Activated CD8-positive, alpha-beta memory T cell treated with anti-CD3 and anti-CD28 coated beads, Interleukin-2, amount 50 U/mL, for 48 hours (primary cell): Measurements from ENCODE around the gene DRG2.

Experiments used
- DNase-seq: peaks from one replicate; pipeline ENCODE4 v3.0.0-alpha.2; 2020

DRG2 gene

GRCh38 chr17:18087610-18088491, at the start of gene DRG2:
TSS of gene DRG2 (plus strand) at chr17:18087948. CDS start at chr17:18088024, 76 bp downstream.
- DNase-seq: peak; percentile 98

DNA sequence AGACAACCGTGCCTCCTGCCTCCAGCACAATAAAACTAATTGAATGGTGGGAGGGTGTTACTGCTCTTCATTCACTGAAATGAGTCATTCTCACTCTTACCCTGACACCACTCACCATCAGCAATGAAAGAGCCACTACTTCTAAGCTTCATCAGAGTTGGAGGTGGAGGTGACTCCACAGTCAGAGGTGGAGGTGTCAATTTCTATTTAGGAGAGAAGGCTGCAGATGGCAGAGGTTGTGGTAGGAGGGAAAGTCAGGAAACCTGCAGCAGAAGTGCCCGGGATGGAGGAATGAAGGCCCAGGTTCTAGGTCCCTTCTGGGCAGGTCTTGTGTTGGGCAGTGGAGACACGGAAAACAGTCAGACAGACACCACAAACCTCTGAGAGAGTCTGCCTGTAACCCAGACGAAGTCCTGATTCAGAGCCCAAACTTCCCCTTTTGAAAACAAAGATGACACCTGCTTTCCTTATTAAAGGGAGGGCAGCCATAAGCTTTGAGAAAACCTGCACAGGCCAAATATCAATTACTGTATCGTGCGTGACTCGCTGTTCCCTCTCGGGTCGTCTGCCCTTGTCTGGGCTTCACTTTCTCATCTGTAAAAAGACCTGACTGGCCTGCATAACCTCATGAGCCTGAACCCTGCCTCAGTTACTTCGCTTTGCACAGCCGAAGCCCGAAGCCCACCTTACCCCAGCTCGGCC, 49.4 kb upstream of the DRG2 start:
- DNase-seq: peak; percentile 69

- peak; percentile 99 for DNase-seq
Measured at GRCh38 chr17:18038861-18039534, 48.8 kb upstream of the DRG2 start, which contains the start of the genes ATPAF2 and GID4. TSS of gene ATPAF2 (minus strand) at chr17:18039168. CDS start at chr17:18039013, 155 bp downstream. TSS of gene GID4 (plus strand) at chr17:18039408. CDS start at chr17:18039465, 57 bp downstream.

DNA sequence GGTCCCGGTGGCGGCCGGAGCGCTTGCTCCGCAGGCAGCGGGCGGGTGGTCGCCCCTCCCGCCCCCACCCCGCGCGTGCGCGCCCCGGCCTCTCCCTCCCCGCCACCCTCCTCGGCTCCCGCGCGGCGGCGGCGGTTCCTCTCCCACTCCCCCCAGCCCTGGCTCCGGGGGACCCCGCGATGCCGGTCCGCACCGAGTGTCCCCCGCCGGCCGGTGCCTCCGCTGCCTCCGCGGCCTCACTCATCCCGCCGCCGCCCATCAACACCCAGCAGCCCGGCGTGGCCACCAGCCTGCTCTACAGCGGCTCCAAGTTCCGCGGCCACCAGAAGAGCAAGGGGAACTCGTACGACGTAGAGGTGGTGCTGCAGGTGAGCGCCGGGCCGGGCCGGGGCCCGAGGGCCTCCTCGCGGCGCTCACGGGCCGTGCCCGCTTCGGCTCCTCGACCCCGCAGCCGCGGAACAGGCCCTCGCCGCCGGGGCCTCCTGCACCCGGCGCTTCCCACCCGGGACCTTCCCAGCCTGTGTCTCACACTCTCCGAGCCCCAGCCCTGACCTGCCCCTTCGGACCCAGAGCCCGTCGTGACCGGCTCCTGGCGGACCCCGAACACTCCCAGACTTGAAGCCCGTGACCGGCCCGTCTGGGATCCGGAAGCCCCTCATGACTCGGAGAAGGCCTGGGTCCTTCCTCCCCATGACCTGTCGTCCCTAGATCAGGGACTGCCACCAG, 48.0 kb upstream of the DRG2 start:
- DNase-seq: peak; percentile 75

DNA sequence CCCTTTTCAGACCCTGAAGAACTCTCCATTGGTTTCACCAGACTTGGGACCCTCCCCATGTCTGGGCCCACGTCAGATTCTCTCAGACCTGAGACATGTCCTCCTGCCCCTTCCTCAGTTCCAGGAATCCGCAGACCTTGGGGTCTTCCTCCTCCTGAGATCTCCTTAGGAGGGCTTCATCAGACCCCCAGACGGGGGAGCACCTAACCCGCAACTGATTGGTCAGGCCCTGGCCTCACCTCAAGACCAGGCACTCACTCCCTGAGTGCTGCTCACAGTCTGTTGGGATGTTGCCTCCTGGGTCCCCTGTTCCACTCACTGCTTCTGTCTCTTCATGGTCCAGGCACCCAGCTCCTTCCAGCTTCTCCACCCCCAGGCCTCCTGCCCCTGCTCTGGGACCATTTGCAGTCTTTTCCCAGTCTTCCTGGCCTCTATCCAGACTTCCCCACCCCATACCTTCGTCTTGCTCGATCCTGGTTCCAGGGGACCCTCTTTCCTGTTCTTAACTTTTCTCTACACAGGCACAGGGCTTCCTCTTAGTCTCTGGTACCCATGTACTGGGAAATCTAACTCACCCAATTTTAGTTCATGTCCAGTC, 47.4 kb upstream of the DRG2 start:
- no peak for DNase-seq

GRCh38 chr17:18041776-18042175, 46.0 kb upstream of the DRG2 start:
- no peak for DNase-seq

DNA sequence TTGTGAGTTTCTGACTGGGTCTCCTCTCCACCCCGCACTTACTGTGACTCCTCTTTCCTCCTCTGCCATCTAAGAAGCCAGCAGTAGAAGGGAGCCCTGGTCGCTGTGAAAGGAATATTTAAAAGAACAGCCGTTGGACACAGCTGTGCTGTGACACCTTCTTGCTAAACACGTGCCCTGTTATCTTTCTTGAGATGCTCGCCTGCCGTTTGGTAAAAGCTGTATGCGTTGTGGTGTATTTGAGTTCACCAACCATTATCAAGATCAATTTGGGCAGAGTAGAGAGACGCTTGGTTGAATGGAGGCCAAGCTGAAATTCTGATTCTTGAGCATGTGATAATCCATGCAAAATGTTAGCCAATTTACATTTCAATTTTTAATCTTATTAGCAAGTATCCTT, 44.8 kb upstream of the DRG2 start:
- DNase-seq: no peak

- no peak for DNase-seq
Measured at GRCh38 chr17:18043491-18043890, 44.3 kb upstream of the DRG2 start.

- no peak for DNase-seq
Measured at GRCh38 chr17:18044609-18045008, 43.1 kb upstream of the DRG2 start.

DNA sequence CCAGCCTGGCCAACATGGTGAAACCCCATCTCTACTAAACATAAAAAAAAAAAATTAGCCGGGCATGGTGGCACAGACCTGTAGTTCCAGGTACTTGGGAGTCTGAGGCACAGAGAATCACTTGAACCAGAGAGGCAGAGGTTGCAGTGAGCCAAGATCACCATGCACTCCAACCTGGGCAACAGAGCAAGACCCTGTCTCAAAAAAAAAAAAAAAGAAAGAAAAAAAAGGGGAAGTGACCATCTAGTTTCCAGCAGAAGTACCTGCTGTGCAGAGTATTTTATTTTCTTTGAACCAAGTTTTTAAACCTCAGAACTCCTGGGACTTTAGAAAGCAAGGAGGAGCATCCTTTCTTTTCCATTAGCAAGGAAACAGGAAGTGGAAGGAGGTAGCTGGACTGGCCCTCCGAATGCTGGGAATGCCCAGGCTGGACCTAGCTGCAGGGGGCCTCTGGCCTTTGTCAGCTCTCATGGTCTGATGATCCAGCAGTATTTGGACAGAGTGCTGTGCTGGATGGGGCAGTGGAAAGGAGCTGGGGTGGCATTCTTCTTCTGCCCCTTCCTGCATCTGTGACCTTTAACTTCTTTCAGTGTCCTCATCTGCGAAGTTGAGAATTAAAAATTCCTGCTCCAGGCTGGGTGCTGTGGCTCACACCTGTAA, 41.9 kb upstream of the DRG2 start:
- no peak for DNase-seq

DNA sequence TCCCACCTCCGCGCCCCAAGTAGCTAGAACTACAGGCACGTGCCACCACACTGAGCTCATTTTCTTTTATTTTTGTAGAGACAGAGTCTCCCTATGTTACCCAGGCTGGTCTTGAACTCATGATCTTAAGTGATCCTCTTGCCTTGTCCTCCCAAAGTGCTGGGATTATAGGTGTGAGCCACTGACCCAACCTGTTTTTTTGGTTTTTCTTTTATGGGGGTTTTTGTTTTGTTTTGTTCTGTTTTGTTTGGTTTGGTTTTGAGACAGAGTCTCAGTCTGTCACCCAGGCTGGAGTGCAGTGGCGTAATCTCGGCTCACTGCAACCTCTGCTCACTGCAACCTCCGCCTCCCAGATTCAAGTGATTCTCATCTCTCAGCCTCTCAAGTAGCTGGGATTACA, 32.2 kb upstream of the DRG2 start:
- DNase-seq: no peak

DNA sequence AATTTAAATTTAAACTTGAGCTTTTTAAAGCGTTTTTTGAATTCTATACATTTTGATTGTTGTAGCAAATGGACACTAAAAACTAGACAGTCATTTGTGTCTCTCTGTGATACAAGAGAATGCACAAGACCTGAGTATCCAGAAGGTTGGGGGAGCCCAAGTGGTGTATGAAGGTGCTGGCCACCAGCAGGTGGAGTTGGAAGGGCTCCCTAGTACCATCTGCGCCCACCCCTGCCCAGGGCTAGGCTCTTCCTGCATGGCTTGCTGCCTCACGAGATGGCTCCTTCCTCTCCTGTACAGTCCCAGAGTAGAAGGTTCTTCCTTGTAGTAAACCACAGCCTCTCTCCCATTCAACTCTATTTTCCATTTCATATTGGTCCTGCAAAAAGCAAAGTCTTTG, 31.5 kb upstream of the DRG2 start:
- DNase-seq: no peak

DNA sequence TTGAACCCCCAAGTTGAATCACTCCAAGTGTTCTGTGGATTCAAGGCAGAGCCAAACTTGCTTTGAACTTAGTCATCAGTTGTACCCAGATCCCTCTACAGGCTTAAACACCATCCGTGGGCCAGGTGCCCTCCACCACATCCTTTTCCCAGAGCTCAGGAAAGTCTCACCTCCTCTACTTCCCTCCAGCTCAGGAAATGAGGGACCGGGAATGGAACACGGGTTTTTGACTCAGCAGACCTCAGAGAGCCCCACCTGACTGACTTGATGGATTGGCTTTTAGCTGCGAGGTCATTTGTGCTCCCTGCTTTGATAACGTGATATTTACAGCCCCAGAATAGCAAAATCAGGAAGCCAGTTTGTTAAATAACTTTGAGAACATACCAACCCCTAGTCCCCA, 28.5 kb upstream of the DRG2 start:
- DNase-seq: no peak

DNA sequence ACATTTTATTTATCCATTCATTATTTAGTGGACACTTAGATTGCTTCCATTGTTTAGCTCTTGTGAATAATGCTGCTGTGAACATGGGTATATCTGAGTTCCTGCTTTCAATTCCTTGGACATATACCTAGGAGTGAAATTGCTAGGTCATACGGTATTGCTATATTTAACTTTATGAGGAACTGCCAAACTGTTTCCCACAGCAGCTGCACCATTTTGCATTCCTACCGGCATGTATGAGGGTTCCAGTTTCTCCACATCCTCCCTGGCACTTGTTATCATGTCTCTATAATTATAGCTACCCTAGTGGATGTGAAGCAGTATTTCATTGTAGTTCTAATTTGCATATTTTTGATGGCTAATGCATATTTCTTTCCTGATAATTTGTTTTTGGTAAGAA, 23.7 kb upstream of the DRG2 start:
- no peak for DNase-seq

DNA sequence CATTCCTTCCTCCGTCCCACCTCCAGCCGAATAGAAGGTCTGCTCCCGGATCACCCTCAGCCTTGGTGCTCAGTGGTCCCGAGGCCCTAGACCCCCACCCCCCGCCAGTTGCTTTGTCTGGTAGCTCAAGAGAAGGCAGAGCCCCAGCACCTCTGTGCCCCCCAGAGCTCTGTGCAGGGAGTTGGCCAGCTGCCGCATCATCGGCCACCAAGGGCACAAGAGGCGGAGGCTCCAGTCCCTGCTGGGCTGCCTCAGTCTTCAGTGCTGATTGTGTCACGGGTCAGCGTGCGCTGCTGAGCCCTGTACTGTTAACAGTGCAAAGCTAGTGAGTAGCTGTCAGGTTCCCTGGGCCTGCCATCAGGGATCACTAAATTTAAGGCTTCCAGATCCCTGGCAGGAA, 22.2 kb upstream of the DRG2 start:
- no peak for DNase-seq

DNA sequence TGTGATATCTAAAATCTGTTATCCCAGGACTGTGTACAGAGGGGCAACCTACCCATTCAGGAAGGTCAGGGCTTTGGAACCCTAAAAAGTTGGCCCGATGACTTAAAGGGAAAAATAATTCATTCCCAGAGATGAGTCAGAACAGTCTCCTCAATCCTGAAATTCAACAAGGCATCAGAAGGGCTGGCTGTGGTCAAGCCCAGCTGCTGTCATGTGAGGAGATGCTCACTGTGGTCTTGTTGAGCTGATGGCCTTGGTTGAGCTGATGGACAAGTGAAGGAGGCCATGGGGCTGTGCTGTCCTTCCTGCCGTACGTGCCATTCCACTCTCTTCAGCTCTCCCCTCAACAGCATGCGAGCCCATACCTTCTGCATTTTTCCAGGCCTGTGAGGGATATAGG, 20.9 kb upstream of the DRG2 start:
- no peak for DNase-seq

GRCh38 chr17:18069101-18069500, 18.6 kb upstream of the DRG2 start:
- DNase-seq: no peak

DNA sequence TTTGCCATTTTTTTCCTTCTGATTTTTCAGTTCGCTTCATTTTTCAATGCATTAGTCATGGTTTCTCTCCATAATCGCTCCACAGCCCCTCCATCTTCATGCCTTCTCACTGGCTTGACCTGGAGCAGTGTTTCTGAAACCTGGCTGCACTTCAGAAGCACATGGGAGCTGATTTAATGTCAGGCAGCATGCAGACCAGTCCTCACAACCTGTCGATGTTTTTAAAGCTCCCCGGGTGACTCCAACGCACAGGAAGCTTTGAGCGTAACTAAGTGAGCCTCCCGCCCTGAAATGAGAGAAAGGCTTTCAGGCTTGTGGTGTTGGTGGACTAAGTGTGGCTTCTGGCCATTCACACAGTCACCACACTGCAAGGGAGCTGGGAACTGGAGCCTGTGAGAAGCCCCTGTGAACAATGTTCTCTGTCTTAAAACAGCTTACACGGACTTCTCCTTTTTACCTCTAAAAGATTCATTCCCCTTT, 16.8 kb upstream of the DRG2 start:
- no peak for DNase-seq

DNA sequence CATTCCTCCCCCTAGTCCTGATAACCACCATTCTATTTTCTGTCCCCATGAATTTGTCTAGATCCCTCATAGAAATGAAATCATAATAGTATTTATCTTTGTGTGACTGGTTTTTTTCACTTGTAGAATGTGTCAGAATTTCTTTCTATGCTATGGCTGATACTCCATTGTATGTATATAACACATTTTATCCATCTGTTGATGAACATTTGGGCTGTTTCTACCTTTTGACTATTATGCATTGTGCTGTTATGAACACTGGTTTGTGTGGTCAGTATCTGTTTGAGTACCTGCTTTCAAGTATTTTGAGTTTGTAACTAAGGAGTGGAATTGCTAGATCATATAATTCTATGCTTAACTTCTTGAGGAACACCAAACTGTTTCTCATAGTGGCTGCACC, 16.0 kb upstream of the DRG2 start:
- no peak for DNase-seq

DNA sequence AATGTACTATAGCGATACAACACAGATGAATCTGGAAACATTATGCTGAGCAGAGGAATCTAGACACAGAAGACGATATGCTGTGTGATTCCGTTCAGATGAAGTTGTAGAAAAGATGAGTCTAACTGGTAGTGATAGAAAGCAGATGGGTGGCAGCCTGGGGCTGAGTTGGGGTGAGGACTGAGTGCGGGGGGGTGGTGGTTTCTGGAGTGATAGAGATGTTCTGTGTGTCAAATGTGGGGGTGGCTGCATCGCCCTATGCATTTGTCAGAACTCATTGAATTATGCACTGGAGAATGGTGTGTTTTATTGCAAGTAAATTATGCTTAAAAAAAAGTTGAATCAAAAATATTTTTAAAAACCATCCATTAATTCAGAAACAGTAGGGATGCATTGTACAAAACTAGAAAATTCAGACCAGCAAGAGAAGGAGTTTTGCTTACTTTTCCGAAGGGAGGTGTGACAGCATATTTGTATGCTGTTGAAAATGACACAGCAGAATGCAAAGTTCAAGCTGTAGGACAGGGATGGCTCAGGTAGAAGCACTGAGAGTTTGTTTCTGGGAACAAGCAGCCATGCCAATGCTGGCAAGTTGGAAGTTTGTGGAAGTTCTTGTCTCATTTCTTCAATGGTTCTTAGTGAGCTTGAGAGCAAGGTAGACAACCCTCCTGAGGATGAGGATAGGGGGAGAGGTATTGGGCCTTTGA, 13.0 kb upstream of the DRG2 start:
- no peak for DNase-seq

DNA sequence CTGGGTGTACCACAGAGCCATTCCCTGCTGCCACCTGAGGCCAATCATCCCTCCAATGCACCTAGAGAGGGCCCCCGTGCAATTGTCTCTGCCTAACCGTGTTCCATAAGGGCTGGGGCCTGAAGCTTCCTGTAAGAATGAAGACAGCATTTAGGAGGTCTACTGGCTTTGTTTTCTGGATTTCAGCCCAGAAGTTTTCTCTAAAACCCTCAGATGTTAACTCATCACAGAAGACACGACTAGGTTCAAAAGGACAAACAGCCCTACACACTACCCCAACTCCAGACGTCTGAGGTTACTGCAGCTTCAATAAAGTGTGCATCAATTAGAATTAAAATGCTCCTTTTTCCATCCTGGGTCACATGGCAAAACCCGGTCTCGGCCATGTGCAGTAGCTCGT, 10.8 kb upstream of the DRG2 start:
- DNase-seq: no peak
